GM20000 (cell line): ENCODE data around the gene COX4I2.
"Not testable (repeated sequence)": the region's sequence is repeated elsewhere in the genome, so short reads cannot be mapped to it uniquely, and the experiment has no call there.

Source experiments
- DNase-seq: peaks from one replicate; pipeline ENCODE4 v3.0.0; 2012; ENCODE audit warnings: low spot score
- TF ChIP-seq, protein P1 (sequence below): IDR thresholded peaks from 2 replicates; pipeline ENCODE4 v1.5.1; 2012; ENCODE audit warnings: mild to moderate bottlenecking, control low read depth; ENCODE audit errors: extremely low read depth, missing control alignments

COX4I2 gene

DNA sequence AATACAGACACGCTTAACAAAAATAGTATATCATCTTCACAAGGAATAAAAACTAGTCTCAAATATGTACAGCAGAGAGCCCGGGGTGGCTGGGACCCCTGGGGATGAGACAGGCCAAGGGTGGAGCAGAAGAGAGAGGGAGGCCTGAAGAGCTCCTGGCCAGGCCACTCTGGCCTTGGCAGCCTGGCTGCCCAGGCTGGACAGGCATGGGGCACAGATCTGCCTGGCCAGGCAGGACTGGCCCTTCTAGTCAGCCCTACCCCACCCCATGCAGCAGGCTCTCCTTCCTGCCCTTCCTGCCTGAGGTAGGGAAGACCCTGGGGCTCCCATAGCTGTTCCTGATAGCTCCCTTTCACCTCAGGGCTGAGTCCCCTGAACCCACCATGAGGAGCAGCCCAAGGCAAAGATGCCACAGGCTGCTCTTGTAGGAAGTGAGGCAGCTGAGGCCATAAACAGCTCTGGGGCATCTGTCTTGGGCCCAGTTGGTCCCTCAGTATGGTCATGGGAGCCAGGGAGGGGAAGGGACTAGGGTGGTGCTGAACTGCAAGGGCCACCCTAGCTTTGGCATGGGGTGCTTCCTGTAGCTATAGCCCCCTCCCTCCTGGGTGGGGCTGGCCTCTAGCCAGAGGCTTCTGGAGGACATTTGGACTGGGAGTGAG lies 27.1 kb downstream of the COX4I2 start:
- DNase-seq: no peak
- TF ChIP-seq, protein P1, sequence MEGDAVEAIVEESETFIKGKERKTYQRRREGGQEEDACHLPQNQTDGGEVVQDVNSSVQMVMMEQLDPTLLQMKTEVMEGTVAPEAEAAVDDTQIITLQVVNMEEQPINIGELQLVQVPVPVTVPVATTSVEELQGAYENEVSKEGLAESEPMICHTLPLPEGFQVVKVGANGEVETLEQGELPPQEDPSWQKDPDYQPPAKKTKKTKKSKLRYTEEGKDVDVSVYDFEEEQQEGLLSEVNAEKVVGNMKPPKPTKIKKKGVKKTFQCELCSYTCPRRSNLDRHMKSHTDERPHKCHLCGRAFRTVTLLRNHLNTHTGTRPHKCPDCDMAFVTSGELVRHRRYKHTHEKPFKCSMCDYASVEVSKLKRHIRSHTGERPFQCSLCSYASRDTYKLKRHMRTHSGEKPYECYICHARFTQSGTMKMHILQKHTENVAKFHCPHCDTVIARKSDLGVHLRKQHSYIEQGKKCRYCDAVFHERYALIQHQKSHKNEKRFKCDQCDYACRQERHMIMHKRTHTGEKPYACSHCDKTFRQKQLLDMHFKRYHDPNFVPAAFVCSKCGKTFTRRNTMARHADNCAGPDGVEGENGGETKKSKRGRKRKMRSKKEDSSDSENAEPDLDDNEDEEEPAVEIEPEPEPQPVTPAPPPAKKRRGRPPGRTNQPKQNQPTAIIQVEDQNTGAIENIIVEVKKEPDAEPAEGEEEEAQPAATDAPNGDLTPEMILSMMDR: no peak

DNA sequence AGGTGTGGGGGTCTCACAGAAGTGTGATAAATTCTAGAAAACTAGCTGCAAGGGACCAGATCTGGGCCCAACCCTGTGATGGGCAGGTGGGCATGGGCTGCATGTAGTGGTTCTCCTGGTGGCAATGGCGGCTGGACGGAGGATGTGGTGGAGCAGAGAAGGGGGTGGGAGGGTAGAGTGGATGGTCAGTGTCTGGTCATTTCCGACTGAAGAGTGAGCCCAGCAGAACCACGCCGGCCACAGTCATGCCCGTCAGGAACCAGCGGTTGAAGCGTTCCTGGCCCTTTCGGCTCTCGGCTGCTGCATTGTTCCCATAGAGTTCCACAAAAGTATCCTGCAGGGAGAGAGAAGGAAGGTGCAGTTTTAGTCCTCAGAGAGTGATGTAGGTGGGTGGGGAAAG lies 28.0 kb downstream of the COX4I2 start:
- TF ChIP-seq, protein P1: no peak
- no peak for DNase-seq

DNA sequence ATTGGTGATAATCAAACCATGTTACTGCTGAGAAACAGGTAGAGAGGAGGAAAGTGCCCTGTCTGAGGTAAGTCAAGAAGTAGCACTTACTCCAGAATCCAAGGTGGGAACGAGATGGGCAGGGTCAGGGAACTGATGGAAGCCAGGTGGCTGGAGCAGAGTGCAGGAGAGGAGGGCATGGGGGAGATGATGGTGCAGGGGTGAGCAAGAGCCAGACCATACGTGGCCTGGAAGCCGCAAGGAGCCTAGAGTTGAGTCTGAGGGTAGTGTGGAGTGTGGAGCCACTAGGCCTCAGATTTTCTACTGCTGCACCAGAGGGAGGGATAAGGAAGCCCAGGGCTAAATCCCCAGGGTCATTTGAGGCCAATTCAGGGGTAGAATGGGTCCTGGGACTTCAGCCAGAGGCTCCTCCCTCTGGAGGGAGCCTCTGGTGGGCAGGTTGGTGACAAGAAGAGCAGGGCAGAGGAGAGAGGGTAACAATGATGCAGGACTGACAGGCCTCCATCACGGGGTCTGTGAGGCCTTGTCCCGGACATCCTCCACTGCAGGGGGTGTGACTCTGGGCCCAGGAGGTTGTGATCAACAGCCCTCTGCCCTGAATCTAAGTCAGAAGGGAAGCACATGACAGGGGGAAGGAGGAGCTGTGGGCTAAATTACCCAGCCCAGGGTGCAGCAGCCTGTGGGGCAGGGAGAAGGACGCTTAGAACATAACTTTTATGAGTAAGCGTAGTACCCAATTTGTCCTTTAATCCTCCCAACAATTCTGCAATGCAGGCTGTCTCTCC lies 28.7 kb downstream of the COX4I2 start:
- TF ChIP-seq, protein P1: no peak

DNA sequence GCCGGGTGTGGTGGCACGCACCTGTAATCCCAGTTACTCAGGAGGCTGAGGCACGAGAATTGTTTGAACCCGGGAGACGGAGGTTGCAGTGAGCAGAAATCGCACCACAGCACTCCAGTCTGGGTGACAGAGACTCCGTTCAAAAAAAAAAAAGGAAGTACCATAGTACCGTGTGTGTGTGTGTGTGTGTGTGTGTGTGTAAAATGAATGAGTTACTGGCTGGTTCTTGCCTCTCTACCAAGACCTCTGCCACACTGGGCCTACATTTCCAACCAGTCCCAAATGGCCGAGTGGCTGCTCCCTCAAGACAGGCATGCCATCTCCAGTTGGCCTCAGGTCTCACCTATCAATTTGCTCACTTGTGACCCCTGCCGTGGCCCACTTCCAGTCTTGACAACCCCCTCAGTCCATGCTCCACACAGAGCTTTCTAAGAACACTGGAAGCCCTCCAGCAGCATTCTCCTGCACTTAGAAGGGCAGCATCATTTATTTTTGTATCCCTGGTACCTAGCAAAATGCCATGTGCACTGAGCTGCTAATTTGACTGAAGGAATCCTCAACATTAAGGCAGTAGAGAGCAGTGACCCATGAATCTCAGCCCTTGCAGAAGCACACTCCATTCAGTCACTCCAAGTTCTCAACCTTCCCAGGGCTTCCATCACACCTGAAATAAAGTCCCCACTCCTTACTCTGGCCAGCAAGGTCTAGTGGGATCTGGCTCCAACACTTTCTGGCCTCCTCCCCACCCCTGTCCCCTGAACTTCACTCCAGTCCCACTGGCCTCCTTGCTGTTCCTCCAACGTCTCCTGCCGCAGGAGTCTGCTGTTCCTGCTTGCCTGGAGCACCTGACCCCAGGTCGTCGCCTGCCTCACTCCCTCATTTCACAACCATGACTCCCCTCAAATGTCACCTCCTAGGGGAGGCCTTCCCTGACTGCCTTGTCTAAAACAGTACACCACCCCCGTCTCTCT lies 29.9 kb downstream of the COX4I2 start:
- TF ChIP-seq, protein P1: no peak
- no peak for DNase-seq

More for the DNA sequence above, 28.7 kb downstream of the COX4I2 start:
- DNase-seq: no peak

DNA sequence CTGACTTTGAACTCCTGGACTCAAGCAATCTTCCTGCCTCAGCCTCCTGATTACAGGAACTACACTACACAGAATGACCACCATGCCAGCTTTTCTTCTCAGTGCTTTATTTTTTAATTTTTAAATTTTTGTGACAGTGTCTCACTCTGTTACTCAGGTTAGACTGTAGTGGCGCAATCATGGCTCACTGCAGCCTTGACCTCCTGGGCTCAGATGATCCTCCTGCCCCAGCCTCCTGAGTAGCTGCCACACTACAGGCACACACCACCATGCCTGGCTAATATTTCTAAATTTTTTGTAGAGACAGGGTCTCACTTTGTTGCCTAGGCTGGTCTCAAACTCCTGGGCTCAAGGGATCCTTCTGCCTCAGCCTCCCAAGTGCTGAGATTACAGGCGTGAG lies 31.2 kb downstream of the COX4I2 start:
- not testable (repeated sequence) for DNase-seq

DNA sequence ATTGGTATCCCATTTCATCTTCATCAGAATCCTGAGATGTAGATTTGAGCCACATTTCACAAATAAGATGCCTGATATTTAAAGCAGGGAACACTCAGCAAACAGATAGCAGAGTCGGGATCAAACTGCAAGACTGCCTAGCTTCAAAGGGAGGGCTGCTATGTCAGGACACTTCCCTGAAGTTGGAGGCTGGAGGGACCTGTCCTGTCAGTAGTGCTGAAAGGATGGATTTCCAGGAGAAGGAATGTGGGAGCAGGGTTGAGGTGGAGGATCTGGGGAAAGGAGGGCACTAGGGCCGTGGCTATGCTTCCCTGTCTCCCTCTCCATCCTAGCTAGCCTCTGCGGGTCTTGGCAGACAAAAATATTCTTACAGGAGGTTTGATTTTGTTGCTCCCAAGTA lies 32.2 kb downstream of the COX4I2 start:
- DNase-seq: no peak
- TF ChIP-seq, protein P1: no peak

DNA sequence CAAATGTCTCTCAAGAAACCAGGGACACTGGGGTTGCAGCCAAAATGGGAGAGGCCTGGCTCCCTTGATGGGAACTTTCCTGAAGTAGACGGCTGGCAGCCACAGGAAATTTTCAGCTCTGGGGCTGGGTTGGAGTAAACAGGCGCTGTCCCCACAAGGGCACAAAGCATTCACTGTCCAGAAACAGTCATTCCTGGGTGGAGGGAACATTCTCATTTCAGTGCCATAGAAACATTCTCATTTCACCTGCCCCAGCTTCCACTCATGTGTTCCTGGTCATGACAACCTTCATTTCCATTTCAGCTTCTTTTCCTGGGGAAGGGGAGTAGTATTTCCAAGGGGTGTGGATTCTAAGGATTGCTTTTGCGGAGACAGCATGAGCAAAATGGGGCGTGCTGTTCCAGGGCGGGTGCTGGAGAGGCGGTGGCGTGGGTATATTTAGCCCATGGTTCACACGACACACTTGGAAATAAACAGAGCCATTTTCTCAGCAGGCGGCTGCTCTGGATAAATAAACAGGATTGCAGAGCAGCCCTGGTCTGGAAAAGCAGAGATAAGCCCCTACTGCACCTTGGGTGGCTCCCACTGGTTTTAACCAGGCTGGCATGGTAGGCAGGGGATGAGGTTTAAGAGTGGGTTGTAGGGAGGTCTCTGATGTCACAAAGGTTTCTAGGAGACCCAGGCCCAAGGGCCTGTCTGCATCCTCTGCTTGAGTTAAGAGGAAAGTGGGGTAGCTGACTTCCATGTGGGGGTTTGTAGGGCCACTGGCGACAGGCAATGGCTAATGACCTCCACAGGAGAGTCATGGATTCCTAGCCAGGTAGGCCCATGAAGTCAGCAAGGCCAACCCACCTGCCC lies 32.9 kb downstream of the COX4I2 start:
- TF ChIP-seq, protein P1: no peak
- no peak for DNase-seq
